Muscle layer of duodenum (tissue), 2 donors: Measurements from ENCODE around the gene MTFR1L.

ENCODE experiments used
- H3K27ac ChIP-seq: one replicate; pipeline ENCODE4 v1.7.0; 2013; ENCODE audit warnings: mild to moderate bottlenecking, low read length
- H3K27me3 ChIP-seq: one replicate; pipeline ENCODE4 v1.7.0; 2013; ENCODE audit warnings: low read depth, mild to moderate bottlenecking, control low read depth, low read length
- H3K36me3 ChIP-seq, 2 donors: one replicate each; pipeline ENCODE4 v1.7.0; 2013; ENCODE audit warnings: low read length in 2 of 2, control low read depth in 1 of 2, mild to moderate bottlenecking in 1 of 2; ENCODE audit not compliant: insufficient read depth in 2 of 2, control insufficient read depth in 1 of 2
- H3K4me1 ChIP-seq, 2 donors: one replicate each; pipeline ENCODE4 v1.7.0; 2013; ENCODE audit warnings: low read length in 2 of 2, mild to moderate bottlenecking in 2 of 2, control low read depth in 1 of 2, moderate library complexity in 1 of 2; ENCODE audit not compliant: insufficient read depth in 2 of 2, control insufficient read depth in 1 of 2
- H3K4me3 ChIP-seq, 2 donors: one replicate each; pipeline ENCODE4 v1.7.0; 2013; ENCODE audit warnings: low read length in 2 of 2, low read depth in 1 of 2, mild to moderate bottlenecking in 1 of 2
- H3K9me3 ChIP-seq, 2 donors: one replicate each; pipeline ENCODE4 v1.7.0; 2013; ENCODE audit warnings: low read length in 2 of 2, control low read depth in 1 of 2, mild to moderate bottlenecking in 1 of 2; ENCODE audit not compliant: control insufficient read depth in 1 of 2
- donor health status: healthy.

Gene MTFR1L

GRCh38 chr1:25820247-25821111 is 725 bp downstream of the MTFR1L start:
- peak overlapping the region; percentile 79 for H3K27ac ChIP-seq
- no peaks in the 10 kb centered on the region for H3K9me3 ChIP-seq
- H3K36me3 ChIP-seq, result peaks cover 8 to 21% of the 10 kb centered on the region in 2 donors
- peak overlapping the region; percentile 80 to 91 for H3K4me3 ChIP-seq
- H3K27me3 ChIP-seq, result no peaks in the 10 kb centered on the region
- peaks cover 13 to 26% of the 10 kb centered on the region in 2 donors for H3K4me1 ChIP-seq

DNA sequence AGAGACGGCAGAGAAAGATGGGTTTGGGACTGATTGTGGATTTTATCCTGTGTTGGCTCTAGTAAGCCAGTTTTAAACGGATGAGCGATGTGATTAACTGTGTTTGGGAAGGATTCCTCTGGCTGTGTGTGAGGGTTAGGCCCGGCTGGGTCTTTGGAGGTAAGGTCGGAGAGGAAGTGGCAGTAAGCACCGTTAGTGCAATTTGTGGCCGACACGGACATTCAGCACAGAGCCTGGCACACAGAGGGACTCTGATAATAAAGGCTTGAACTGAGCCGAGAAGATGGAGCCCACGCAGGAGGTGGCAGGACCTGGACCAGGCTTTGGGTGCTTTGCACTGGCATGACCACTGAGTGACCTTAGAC is 1.3 kb downstream of the MTFR1L start:
- peaks cover 2 to 22% of the 10 kb centered on the region in 2 donors for H3K36me3 ChIP-seq
- peaks cover 13 to 26% of the 10 kb centered on the region in 2 donors for H3K4me1 ChIP-seq
- peak overlapping the region; percentile 79 for H3K27ac ChIP-seq
- H3K9me3 ChIP-seq, result no peaks in the 10 kb centered on the region
- H3K27me3 ChIP-seq, result no peaks in the 10 kb centered on the region
- peak overlapping the region; percentile 80 to 91 for H3K4me3 ChIP-seq

DNA sequence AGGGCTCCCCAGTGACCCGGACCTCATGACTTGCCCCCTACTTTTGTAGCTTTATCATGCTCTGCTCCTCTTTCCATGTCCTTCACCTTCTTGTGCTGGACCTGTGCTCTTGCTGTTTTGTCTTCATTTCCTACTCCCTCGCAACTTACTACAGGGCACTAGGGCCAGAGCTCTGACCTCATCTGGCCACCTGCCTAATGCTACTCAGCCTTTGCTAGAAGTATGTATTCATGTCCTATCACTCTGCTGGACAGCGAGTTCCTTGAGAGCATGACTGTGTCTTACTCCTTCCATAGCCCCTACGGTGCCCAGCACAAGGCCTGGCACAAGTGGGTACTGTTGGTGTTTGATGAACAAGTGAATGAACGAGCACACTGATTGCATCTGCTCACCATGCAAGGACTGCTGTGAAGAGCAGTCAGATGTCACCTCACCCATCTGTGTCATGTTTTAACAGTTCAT is 1.9 kb downstream of the MTFR1L start:
- Histone ChIP-seq H3K27ac (no peak overlapping the region), H3K9me3 (no peaks in the 10 kb centered on the region), H3K27me3 (no peaks in the 10 kb centered on the region), H3K4me1 (peaks cover 13 to 26% of the 10 kb centered on the region in 2 donors), H3K36me3 (peaks cover 6 to 22% of the 10 kb centered on the region in 2 donors), H3K4me3 (peak overlapping the region; percentile 80 to 91)

DNA sequence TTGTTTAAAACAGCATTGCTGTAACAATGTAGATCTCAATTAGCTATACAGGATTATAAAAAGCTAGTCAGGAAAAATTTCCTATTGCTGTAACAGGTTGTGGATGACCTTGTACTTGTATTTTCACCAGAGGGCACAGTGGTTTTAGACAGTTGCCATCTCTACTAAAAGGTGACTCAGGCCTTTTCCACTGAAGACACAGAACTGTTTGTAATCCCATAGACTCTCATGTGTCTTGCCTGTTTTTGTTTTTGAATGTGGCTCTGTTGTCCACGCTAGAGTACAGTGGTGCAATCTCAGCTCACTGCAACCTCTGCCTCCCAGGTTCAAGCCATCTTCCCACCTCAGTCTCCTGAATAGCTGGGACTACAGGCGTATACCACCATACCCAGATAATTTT is 5.9 kb downstream of the MTFR1L start:
- Histone ChIP-seq H3K27ac (no peak overlapping the region), H3K36me3 (peaks cover 32 to 59% of the 10 kb centered on the region in 2 donors)

DNA sequence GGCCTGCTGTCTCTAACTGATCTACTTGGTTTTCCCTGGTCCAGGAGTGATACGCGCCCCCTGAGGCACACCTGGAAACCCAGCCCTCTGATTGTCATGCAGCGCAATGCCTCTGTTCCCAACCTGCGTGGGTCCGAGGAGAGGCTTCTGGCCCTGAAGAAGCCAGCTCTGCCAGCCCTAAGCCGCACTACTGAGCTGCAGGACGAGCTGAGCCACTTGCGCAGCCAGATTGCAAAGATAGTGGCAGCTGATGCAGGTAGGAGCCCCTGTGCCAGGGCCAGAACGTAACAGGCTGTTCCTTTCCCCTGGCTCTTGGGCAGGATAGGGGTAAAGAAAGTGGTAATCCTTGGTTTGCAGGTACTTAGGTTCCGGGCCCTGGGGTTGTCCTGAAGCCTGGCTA is 6.8 kb downstream of the MTFR1L start:
- H3K36me3 ChIP-seq, result peaks cover 41 to 68% of the 10 kb centered on the region in 2 donors
- H3K4me1 ChIP-seq, result peaks cover 2 to 7% of the 10 kb centered on the region in 2 donors
- no peak overlapping the region for H3K27ac ChIP-seq
- H3K9me3 ChIP-seq, result no peaks in the 10 kb centered on the region
- no peaks in the 10 kb centered on the region for H3K27me3 ChIP-seq
- H3K4me3 ChIP-seq, result no peak overlapping the region

More for the DNA sequence above, 5.9 kb downstream of the MTFR1L start:
- peaks cover 9 to 17% of the 10 kb centered on the region in 2 donors for H3K4me1 ChIP-seq
- H3K9me3 ChIP-seq, result no peaks in the 10 kb centered on the region
- no peak overlapping the region for H3K4me3 ChIP-seq
- H3K27me3 ChIP-seq, result no peaks in the 10 kb centered on the region

DNA sequence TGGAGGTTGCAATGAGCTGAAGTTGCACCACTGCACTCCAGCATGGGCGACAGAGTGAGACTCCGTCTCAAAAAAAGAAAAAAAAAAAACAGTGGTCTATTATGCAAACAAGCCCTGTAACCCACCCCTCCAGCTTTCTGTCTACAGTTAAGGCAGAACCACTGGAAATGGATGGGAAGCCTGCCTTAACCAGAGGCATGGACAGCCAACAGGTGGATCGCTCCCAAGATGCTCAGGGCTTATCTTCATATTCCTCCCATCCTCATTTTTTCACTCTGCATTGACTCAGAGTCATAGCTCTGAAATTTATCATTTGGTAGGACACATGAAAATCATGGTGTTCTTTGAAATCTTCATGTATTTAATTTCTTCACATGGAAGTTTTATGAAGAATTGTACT is 8.7 kb downstream of the MTFR1L start:
- H3K9me3 ChIP-seq, result no peaks in the 10 kb centered on the region
- H3K4me3 ChIP-seq, result no peak overlapping the region
- peaks cover 59 to 88% of the 10 kb centered on the region in 2 donors for H3K36me3 ChIP-seq
- no peaks in the 10 kb centered on the region for H3K27me3 ChIP-seq
- H3K4me1 ChIP-seq, result no peaks in the 10 kb centered on the region
- H3K27ac ChIP-seq, result no peak overlapping the region

- no peak overlapping the region for H3K4me3 ChIP-seq
- H3K27me3 ChIP-seq, result no peaks in the 10 kb centered on the region
- no peak overlapping the region for H3K27ac ChIP-seq
- no peaks in the 10 kb centered on the region for H3K4me1 ChIP-seq
- peaks cover 59 to 86% of the 10 kb centered on the region in 2 donors for H3K36me3 ChIP-seq
- no peaks in the 10 kb centered on the region for H3K9me3 ChIP-seq
Measured at GRCh38 chr1:25829046-25829445, 9.3 kb downstream of the MTFR1L start.

DNA sequence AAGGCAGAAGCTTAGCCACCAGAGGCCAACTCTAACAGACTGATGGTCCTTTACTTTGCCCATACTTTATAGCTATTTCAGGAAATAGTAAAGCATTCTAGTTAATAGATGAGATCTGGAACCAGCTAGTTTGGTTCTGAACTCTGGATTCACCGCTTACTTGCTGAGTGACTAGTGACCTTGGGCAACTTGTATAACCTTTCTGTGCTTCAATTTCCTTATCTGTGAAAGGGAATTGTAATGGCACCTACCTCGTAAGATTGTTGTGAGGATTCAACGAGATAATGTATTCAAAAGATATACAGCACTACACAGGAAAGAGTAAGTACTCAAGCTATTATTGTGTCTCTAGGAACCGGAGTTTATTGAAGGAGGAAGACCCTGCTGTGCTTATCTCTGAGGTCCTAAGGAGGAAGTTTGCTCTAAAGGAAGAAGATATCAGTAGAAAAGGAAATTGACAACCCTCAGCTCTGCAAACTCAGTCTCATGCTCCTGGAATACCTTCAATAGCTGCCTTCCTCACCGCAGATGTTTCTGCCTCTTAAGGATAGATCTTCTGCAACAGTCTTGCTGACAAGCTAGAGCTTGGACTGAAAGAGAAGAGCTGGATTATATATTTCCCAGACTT is 11.9 kb downstream of the MTFR1L start:
- no peak overlapping the region for H3K4me3 ChIP-seq
- H3K9me3 ChIP-seq, result no peaks in the 10 kb centered on the region
- no peaks in the 10 kb centered on the region for H3K4me1 ChIP-seq
- peak overlapping the region; percentile 35 for H3K27ac ChIP-seq
- peaks cover 53 to 69% of the 10 kb centered on the region in 2 donors for H3K36me3 ChIP-seq
- no peaks in the 10 kb centered on the region for H3K27me3 ChIP-seq

DNA sequence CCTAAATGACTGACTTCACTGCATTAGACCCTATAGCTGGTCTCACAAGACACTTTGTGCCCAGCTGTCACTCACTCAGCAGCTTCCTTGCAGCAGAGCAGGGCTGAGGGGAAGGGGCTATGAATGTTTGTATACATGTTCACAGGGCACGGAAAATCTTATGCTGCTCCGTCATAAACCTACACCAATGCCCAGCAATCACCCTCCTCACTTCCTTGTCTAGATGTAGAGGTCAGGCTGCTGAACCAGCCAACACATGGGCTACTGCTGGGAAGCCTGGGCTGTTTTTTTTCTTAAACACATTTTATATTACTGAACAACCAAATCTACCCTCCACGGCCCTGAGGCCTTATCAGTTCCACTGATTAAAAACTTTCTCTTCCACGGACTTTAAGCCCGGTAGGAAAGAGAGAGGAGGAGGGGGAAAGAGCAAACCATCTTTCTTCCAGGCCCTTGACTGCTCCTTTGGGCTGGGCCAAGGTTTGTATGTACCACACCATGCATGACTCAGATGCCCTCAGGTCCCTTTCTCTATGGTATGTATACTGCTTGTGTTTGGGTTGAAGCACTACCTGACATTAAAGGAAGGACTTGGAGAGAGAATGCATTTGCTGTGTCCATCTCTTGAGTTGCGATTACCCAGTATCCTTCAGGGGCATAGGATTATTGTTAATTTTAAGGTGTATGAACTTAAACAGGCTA is 12.7 kb downstream of the MTFR1L start:
- Histone ChIP-seq H3K4me3 (no peak overlapping the region), H3K27ac (peak overlapping the region; percentile 35), H3K36me3 (peaks cover 50 to 65% of the 10 kb centered on the region in 2 donors), H3K4me1 (no peaks in the 10 kb centered on the region), H3K9me3 (no peaks in the 10 kb centered on the region), H3K27me3 (no peaks in the 10 kb centered on the region)

DNA sequence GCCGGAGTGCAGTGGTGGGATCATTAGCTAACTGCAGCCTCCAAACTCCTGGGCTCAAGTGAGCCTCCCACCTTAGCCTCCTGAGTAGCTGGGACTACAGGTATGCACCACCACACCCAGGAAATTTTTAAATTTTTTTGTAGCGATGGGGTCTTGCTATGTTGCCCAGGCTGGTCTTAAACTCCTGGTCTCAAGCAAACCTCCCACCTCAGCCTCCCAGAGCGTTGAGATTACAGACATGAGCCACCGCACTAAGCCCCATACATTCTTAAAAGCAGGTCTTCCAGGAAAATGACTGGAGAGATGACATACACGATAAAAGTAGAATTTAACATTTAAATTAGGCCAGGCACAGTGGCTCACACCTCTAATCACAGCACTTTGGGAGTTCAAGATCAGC is 13.4 kb downstream of the MTFR1L start:
- Histone ChIP-seq H3K4me3 (no peak overlapping the region), H3K27me3 (no peaks in the 10 kb centered on the region), H3K36me3 (peaks cover 46 to 58% of the 10 kb centered on the region in 2 donors), H3K27ac (no peak overlapping the region), H3K4me1 (no peaks in the 10 kb centered on the region), H3K9me3 (no peaks in the 10 kb centered on the region)

DNA sequence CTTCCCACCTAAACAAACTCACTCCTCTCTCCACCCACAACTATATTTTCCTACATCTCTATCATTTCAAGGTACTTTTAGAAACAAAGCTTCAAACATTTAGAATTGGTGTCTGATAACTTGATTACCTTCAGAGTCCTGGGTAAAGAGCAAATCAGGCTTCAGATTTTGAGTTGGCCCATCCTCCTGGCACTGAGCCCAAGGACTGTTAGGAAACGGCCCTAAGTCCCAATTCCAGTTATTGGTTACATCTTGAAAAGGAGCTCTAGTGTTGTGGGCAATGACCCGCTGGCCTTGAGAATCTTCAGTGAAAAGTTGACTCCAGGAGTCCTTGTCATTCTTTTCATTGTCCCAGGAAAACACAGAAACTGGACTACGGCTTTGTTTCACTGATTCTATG is 15.1 kb downstream of the MTFR1L start:
- H3K4me3 ChIP-seq, result no peak overlapping the region
- H3K36me3 ChIP-seq, result peaks cover 35 to 42% of the 10 kb centered on the region in 2 donors
- H3K9me3 ChIP-seq, result no peaks in the 10 kb centered on the region
- no peaks in the 10 kb centered on the region for H3K4me1 ChIP-seq
- H3K27ac ChIP-seq, result no peak overlapping the region
- no peaks in the 10 kb centered on the region for H3K27me3 ChIP-seq
